Measurements from ENCODE around the gene FOXI1. TPM values are rescaled to one million over a fixed set of nuclear protein-coding genes. Genes with fewer than 3 reads are reported as not detected.
"Not testable (repeated sequence)": the region's sequence is repeated elsewhere in the genome, so short reads cannot be mapped to it uniquely, and the experiment has no call there.

FOXI1 gene
- total RNA-seq, 1 experiment from 2014 or later: 0.59 TPM

GRCh38 chr5:170080786-170081445 is 24.8 kb upstream of the FOXI1 start:
- Histone ChIP-seq H3K27me3 (no peaks in the 10 kb centered on the region), H3K36me3 (no peaks in the 10 kb centered on the region), H3K4me3 (no peak overlapping the region), H3K9me3 (peaks cover 11% of the 10 kb centered on the region)
- DNase-seq: no peak

- H3K9me3 ChIP-seq: peaks cover 11% of the 10 kb centered on the region
- H3K36me3 ChIP-seq: no peaks in the 10 kb centered on the region
- no peak for DNase-seq
- no peaks in the 10 kb centered on the region for H3K27me3 ChIP-seq
- no peak overlapping the region for H3K4me3 ChIP-seq
Measured at GRCh38 chr5:170081616-170082015, 24.1 kb upstream of the FOXI1 start.

- peaks cover 11% of the 10 kb centered on the region for H3K9me3 ChIP-seq
- H3K4me3 ChIP-seq: no peak overlapping the region
- no peaks in the 10 kb centered on the region for H3K36me3 ChIP-seq
- no peaks in the 10 kb centered on the region for H3K27me3 ChIP-seq
- DNase-seq: no peak
Measured at GRCh38 chr5:170082701-170083100, 23.0 kb upstream of the FOXI1 start.

- DNase-seq: no peak
- no peaks in the 10 kb centered on the region for H3K36me3 ChIP-seq
- H3K4me3 ChIP-seq: no peak overlapping the region
- peaks cover 10% of the 10 kb centered on the region for H3K9me3 ChIP-seq
- H3K27me3 ChIP-seq: no peaks in the 10 kb centered on the region
Measured at GRCh38 chr5:170087168-170087817, 18.4 kb upstream of the FOXI1 start.

- no peaks in the 10 kb centered on the region for H3K27me3 ChIP-seq
Measured at GRCh38 chr5:170092455-170093101, 13.1 kb upstream of the FOXI1 start.

GRCh38 chr5:170094329-170094728 is 11.4 kb upstream of the FOXI1 start:
- not testable (repeated sequence) for H3K9me3 ChIP-seq, H3K36me3 ChIP-seq, DNase-seq, H3K27me3 ChIP-seq, H3K4me3 ChIP-seq

More at GRCh38 chr5:170092455-170093101, 13.1 kb upstream of the FOXI1 start:
- Histone ChIP-seq H3K36me3 (no peaks in the 10 kb centered on the region), H3K4me3 (no peak overlapping the region), H3K9me3 (no peaks in the 10 kb centered on the region)
- DNase-seq: no peak

- no peak for DNase-seq
- H3K27me3 ChIP-seq: no peaks in the 10 kb centered on the region
- no peak overlapping the region for H3K4me3 ChIP-seq
- no peaks in the 10 kb centered on the region for H3K36me3 ChIP-seq
- no peaks in the 10 kb centered on the region; the same call in 1 of the 2 replicates for H3K9me3 ChIP-seq
Measured at GRCh38 chr5:170095646-170096045, 10.1 kb upstream of the FOXI1 start.

- no peak overlapping the region for H3K4me3 ChIP-seq
- no peak for DNase-seq
- no peaks in the 10 kb centered on the region for H3K27me3 ChIP-seq
- no peaks in the 10 kb centered on the region for H3K36me3 ChIP-seq
- H3K9me3 ChIP-seq: no peaks in the 10 kb centered on the region; the same call in 1 of the 2 replicates
Measured at GRCh38 chr5:170097934-170098333, 7.8 kb upstream of the FOXI1 start.

- H3K36me3 ChIP-seq: no peaks in the 10 kb centered on the region
- peak; percentile 69 for DNase-seq
Measured at GRCh38 chr5:170100066-170100943, 5.4 kb upstream of the FOXI1 start.

GRCh38 chr5:170103447-170103846 is 2.2 kb upstream of the FOXI1 start:
- Histone ChIP-seq H3K4me3 (no peak overlapping the region), H3K36me3 (no peaks in the 10 kb centered on the region), H3K27me3 (no peaks in the 10 kb centered on the region), H3K9me3 (no peaks in the 10 kb centered on the region; the same call in 1 of the 2 replicates)
- no peak for DNase-seq

More at GRCh38 chr5:170100066-170100943, 5.4 kb upstream of the FOXI1 start:
- Histone ChIP-seq H3K27me3 (no peaks in the 10 kb centered on the region), H3K9me3 (no peaks in the 10 kb centered on the region; the same call in 1 of the 2 replicates), H3K4me3 (no peak overlapping the region)

- Histone ChIP-seq H3K9me3 (no peaks in the 10 kb centered on the region), H3K36me3 (no peaks in the 10 kb centered on the region), H3K4me3 (no peak overlapping the region), H3K27me3 (no peaks in the 10 kb centered on the region)
- DNase-seq: no peak
Measured at GRCh38 chr5:170104299-170104698, 1.4 kb upstream of the FOXI1 start.

GRCh38 chr5:170104710-170105109 is 987 bp upstream of the FOXI1 start:
- no peak for DNase-seq
- no peaks in the 10 kb centered on the region for H3K36me3 ChIP-seq
- no peaks in the 10 kb centered on the region for H3K9me3 ChIP-seq
- H3K4me3 ChIP-seq: no peak overlapping the region
- H3K27me3 ChIP-seq: no peaks in the 10 kb centered on the region

- no peaks in the 10 kb centered on the region for H3K9me3 ChIP-seq
- H3K36me3 ChIP-seq: no peaks in the 10 kb centered on the region
- no peaks in the 10 kb centered on the region for H3K27me3 ChIP-seq
- H3K4me3 ChIP-seq: no peak overlapping the region
- no peak for DNase-seq
Measured at GRCh38 chr5:170107674-170108073, 2.0 kb downstream of the FOXI1 start.

GRCh38 chr5:170108266-170108785 is 2.6 kb downstream of the FOXI1 start:
- no peaks in the 10 kb centered on the region for H3K36me3 ChIP-seq
- H3K9me3 ChIP-seq: no peaks in the 10 kb centered on the region
- no peak overlapping the region for H3K4me3 ChIP-seq
- H3K27me3 ChIP-seq: no peaks in the 10 kb centered on the region
- DNase-seq: no peak

GRCh38 chr5:170109059-170110031 is 3.6 kb downstream of the FOXI1 start:
- Histone ChIP-seq H3K4me3 (no peak overlapping the region), H3K27me3 (no peaks in the 10 kb centered on the region), H3K36me3 (no peaks in the 10 kb centered on the region), H3K9me3 (no peaks in the 10 kb centered on the region)
- DNase-seq: no peak

Measured in MG63 (cell line).